Measurements from ENCODE around the gene PARP16.

- no peak for TF ChIP-seq POLR2A (IDR thresholded peaks at IDR 0.05)
- TF ChIP-seq, protein P1, sequence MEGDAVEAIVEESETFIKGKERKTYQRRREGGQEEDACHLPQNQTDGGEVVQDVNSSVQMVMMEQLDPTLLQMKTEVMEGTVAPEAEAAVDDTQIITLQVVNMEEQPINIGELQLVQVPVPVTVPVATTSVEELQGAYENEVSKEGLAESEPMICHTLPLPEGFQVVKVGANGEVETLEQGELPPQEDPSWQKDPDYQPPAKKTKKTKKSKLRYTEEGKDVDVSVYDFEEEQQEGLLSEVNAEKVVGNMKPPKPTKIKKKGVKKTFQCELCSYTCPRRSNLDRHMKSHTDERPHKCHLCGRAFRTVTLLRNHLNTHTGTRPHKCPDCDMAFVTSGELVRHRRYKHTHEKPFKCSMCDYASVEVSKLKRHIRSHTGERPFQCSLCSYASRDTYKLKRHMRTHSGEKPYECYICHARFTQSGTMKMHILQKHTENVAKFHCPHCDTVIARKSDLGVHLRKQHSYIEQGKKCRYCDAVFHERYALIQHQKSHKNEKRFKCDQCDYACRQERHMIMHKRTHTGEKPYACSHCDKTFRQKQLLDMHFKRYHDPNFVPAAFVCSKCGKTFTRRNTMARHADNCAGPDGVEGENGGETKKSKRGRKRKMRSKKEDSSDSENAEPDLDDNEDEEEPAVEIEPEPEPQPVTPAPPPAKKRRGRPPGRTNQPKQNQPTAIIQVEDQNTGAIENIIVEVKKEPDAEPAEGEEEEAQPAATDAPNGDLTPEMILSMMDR (IDR thresholded peaks at IDR 0.05) = no peak
- no peak for TF ChIP-seq POLR2AphosphoS5 (IDR thresholded peaks at IDR 0.05; ENCODE audit: insufficient read depth in 1 of 2, low read depth in 1 of 2)
These were observed 78.0 kb downstream of the PARP16 start for GRCh38 chr15:65208647-65209046.

All from vagina (tissue), 2 donors.